Stimulated activated CD4-positive, alpha-beta T cell treated with anti-CD3 and anti-CD28 coated beads, TNF-alpha, amount 100 ng/mL, for 4 hours (primary cell): Measurements from ENCODE around the gene GOLM1.

Experiments
- DNase-seq, 3 experiments: peaks; one replicate each; pipeline ENCODE4 v3.0.0-alpha.2; 2020; ENCODE audit warnings: low read depth in 3 of 3

GOLM1 gene

GRCh38 chr9:85984457-85984856 is 114.9 kb downstream of the GOLM1 start:
- no peak for DNase-seq

- DNase-seq: no peak
Measured at GRCh38 chr9:85981369-85981768, 118.0 kb downstream of the GOLM1 start.

GRCh38 chr9:85978496-85978895 is 120.9 kb downstream of the GOLM1 start:
- no peak for DNase-seq
